Measurements from ENCODE around the gene LHX2. TPM values are rescaled to one million over a fixed set of nuclear protein-coding genes. Genes with fewer than 3 reads are reported as not detected.
"Not testable (repeated sequence)": the region's sequence is repeated elsewhere in the genome, so short reads cannot be mapped to it uniquely, and the experiment has no call there.

Gene LHX2
- not detected for total RNA-seq

- H3K36me3 Mint-ChIP-seq, result no peaks in the 10 kb centered on the region
- H3K27me3 Mint-ChIP-seq, result peaks cover 69% of the 10 kb centered on the region
- H3K27ac Mint-ChIP-seq, result no peak within 1 kb of the TSS
- H3K4me3 Mint-ChIP-seq, result no peak within 1 kb of the TSS
- peak; percentile 70 for DNase-seq
- H3K9me3 Mint-ChIP-seq, result no peaks in the 10 kb centered on the region
- ChIA-PET CTCF (interaction anchor here (1.2 kb wide), 1 partner anchor 29 kb away, joined by 3 read pairs; no protein-coding TSS in a partner anchor), POLR2A (no interaction called here)
- intact Hi-C loops (cut with micrococcal nuclease), result loop anchor here (2.0 kb wide), 1 partner anchor 15 kb away; no protein-coding TSS in a partner anchor
- H3K4me1 Mint-ChIP-seq (ENCODE audit: low read depth), result peaks cover 43% of the 10 kb centered on the region
These were observed at the start of gene LHX2 for GRCh38 chr9:124011460-124012301. LHX2 (plus strand) TSS chr9:124011768; CDS start chr9:124012349, 581 bp downstream.

- ChIA-PET POLR2A (no interaction called here), CTCF (no interaction called here)
- H3K27me3 Mint-ChIP-seq, result peaks cover 35% of the 10 kb centered on the region
- H3K36me3 Mint-ChIP-seq, result no peaks in the 10 kb centered on the region
- H3K4me1 Mint-ChIP-seq (ENCODE audit: low read depth), result no peaks in the 10 kb centered on the region
- no peak overlapping the region for H3K27ac Mint-ChIP-seq
- DNase-seq, result no peak
- intact Hi-C loops (cut with micrococcal nuclease), result no loop called here
- no peaks in the 10 kb centered on the region for H3K9me3 Mint-ChIP-seq
- no peak overlapping the region for H3K4me3 Mint-ChIP-seq
These were observed 46.8 kb upstream of the LHX2 start for GRCh38 chr9:123964761-123965160.

DNA sequence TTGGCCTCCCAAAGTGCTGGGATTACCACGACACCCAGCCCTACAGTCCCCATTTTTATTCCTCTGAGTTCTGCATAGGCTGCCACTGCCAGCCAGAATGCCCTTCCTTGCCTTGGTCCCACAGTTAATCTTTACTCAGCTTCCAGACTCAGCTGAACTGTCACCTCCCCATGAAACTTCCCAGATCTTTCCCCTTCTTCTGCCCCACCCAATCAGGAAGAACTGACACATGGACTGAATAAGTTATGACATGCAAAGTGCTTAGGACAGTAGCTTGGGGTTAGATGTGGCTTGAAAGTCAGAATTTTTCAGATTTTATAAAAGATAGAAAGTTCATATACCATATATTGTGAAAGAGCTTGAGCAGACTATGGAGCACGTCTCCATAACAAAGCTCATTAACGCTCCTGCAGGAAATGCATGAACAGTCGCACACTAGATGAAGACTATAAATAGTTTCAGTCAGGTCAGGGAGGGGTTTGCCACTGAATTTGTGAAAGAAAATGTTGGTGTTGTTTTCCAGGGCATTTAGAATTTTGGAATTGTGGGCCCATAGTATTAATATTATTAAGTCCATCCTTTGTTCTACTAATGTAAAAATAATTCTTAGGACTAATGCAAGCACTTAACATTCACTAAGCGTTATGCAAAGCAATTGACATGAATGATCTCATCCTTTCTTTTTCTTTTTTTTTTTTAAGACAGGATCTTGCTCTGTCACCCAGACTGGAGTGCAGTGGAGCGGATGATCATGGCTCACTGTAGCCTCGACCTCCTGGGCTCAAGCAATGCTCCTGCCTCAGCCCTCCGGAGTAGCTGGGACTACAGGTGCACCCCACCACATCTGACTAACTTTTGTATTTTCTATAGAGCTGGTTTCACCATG lies 45.5 kb upstream of the LHX2 start:
- Mint-ChIP-seq H3K36me3 (no peaks in the 10 kb centered on the region), H3K27me3 (peaks cover 35% of the 10 kb centered on the region), H3K4me3 (no peak overlapping the region), H3K27ac (no peak overlapping the region), H3K4me1 (ENCODE audit: low read depth) (no peaks in the 10 kb centered on the region), H3K9me3 (no peaks in the 10 kb centered on the region)
- no peak for DNase-seq
- ChIA-PET CTCF (interaction anchor here (0.7 kb wide), 1 partner anchor 424 kb away, joined by 3 read pairs; no protein-coding TSS in a partner anchor), POLR2A (no interaction called here)
- intact Hi-C loops (cut with micrococcal nuclease), result no loop called here

DNA sequence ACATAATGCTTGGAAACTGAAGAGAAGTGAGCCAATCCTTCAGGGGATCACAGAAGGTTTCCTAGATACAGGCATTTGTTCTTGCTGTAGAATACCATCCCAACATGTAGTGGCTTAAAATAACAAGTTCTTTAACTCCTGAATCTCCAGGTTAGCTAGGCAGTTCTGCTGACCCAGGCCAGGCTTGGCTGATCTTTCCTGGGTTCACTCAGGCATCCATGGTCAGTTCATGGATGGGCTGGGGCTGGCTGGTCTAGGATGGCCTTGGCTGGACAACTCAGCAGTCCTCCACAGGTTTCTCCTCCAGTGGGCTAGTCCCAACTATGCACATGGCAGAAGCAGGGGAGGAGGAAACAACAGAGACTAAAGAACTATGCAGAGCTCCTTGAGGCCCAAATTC lies 44.2 kb upstream of the LHX2 start:
- ChIA-PET POLR2A (no interaction called here), CTCF (no interaction called here)
- Mint-ChIP-seq H3K9me3 (no peaks in the 10 kb centered on the region), H3K4me3 (no peak overlapping the region), H3K4me1 (ENCODE audit: low read depth) (no peaks in the 10 kb centered on the region), H3K27me3 (peaks cover 33% of the 10 kb centered on the region), H3K27ac (no peak overlapping the region), H3K36me3 (no peaks in the 10 kb centered on the region)
- intact Hi-C loops (cut with micrococcal nuclease), result no loop called here
- no peak for DNase-seq

- H3K4me1 Mint-ChIP-seq (ENCODE audit: low read depth), result no peaks in the 10 kb centered on the region
- H3K4me3 Mint-ChIP-seq, result no peak overlapping the region
- no peaks in the 10 kb centered on the region for H3K36me3 Mint-ChIP-seq
- peaks cover 10% of the 10 kb centered on the region for H3K27me3 Mint-ChIP-seq
- ChIA-PET CTCF (no interaction called here), POLR2A (no interaction called here)
- intact Hi-C loops (cut with micrococcal nuclease), result no loop called here
- no peak overlapping the region for H3K27ac Mint-ChIP-seq
- no peak for DNase-seq
- no peaks in the 10 kb centered on the region for H3K9me3 Mint-ChIP-seq
These were observed 39.0 kb upstream of the LHX2 start for GRCh38 chr9:123972618-123973017.

GRCh38 chr9:123973590-123974223 lies 37.9 kb upstream of the LHX2 start:
- Mint-ChIP-seq H3K9me3 (no peaks in the 10 kb centered on the region), H3K4me1 (ENCODE audit: low read depth) (no peaks in the 10 kb centered on the region), H3K27me3 (peaks cover 7% of the 10 kb centered on the region), H3K36me3 (no peaks in the 10 kb centered on the region), H3K4me3 (no peak overlapping the region), H3K27ac (no peak overlapping the region)
- POLR2A ChIA-PET, result no interaction called here
- intact Hi-C loops (cut with micrococcal nuclease), result loop anchor here (2.0 kb wide), 1 partner anchor 17 kb away; no protein-coding TSS in a partner anchor
- CTCF ChIA-PET, result no interaction called here
- DNase-seq, result no peak

DNA sequence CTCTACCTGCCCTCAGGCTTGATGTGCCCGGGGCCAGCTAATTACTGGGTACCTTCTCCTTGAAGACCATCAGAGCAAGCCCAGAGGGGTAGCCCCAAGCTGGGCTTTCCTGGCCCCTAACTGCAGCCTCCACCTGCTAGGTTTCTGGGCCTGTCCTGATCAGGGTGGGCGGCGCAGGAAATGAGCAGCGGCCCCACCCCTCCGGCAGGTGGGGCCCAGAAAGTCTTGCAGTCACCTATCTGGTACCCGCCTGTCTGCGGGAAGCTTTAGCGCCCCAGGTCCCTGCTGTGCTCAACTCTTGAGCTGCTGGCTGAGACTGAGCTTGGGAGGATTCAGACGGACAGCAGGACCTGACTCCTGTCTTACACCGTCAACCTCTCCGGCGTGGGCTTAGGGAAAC lies 37.1 kb upstream of the LHX2 start:
- Mint-ChIP-seq H3K36me3 (no peaks in the 10 kb centered on the region), H3K4me1 (ENCODE audit: low read depth) (no peaks in the 10 kb centered on the region), H3K27ac (no peak overlapping the region), H3K4me3 (no peak overlapping the region), H3K9me3 (no peaks in the 10 kb centered on the region), H3K27me3 (peaks cover 11% of the 10 kb centered on the region)
- DNase-seq, result no peak
- POLR2A ChIA-PET, result no interaction called here
- CTCF ChIA-PET, result no interaction called here
- intact Hi-C loops (cut with micrococcal nuclease), result loop anchor here (2.0 kb wide), 1 partner anchor 16 kb away; no protein-coding TSS in a partner anchor

DNA sequence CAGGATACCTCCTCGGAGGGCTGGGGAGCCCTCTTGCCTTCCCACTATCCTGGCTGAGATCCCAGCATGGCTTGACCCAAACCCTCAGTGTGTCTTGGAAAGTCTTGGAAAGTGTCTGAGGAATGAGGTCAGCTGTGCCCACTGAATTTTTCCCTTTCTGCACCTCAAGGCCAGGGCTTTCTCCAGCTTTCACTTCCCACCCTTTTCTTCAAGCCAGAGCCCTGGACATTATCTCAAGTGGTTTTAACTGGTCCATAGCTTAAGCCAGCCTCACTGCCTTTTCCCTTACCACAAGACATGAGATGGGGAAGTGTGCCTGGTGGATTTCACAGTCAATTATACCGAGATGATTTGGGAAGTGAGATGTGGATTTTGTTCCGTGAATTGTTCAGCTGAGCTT lies 35.7 kb upstream of the LHX2 start:
- intact Hi-C loops (cut with micrococcal nuclease), result loop anchor here (2.0 kb wide), 1 partner anchor 15 kb away; no protein-coding TSS in a partner anchor

DNA sequence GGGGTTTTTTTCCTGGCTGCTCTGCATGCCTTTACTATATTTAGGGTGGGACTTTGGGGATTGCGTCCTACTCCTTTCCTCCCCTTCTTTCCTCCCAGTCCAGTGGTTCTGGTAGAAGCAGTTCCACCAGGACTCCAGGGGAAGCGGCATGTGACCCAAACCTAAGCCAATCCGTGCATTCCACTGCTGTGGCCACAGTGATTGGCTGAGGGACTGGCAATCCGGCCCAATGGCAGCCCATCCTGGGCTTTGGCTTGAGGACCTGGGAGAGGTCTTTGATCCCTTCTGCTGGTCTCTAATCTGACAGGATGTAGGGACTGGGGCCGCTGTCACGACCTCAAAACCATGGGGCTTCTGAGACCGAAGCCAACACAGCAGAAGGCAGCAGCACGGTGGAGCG lies 35.0 kb upstream of the LHX2 start:
- DNase-seq; H3K9me3 Mint-ChIP-seq; POLR2A ChIA-PET; CTCF ChIA-PET; H3K36me3 Mint-ChIP-seq; H3K4me3 Mint-ChIP-seq; intact Hi-C loops (cut with micrococcal nuclease); H3K4me1 Mint-ChIP-seq (ENCODE audit: low read depth); H3K27ac Mint-ChIP-seq: not testable (repeated sequence)
- peaks cover 21% of the 10 kb centered on the region for H3K27me3 Mint-ChIP-seq

More for the DNA sequence above, 35.7 kb upstream of the LHX2 start:
- DNase-seq, result no peak
- no peak overlapping the region for H3K27ac Mint-ChIP-seq
- peaks cover 19% of the 10 kb centered on the region for H3K27me3 Mint-ChIP-seq
- H3K9me3 Mint-ChIP-seq, result no peaks in the 10 kb centered on the region
- ChIA-PET POLR2A (no interaction called here), CTCF (no interaction called here)
- no peaks in the 10 kb centered on the region for H3K36me3 Mint-ChIP-seq
- H3K4me3 Mint-ChIP-seq, result no peak overlapping the region
- no peaks in the 10 kb centered on the region for H3K4me1 Mint-ChIP-seq (ENCODE audit: low read depth)

- intact Hi-C loops (cut with micrococcal nuclease), result no loop called here
- no peaks in the 10 kb centered on the region for H3K36me3 Mint-ChIP-seq
- no peak for DNase-seq
- ChIA-PET CTCF (no interaction called here), POLR2A (no interaction called here)
- no peak overlapping the region for H3K27ac Mint-ChIP-seq
- H3K9me3 Mint-ChIP-seq, result no peaks in the 10 kb centered on the region
- no peak overlapping the region for H3K4me3 Mint-ChIP-seq
- H3K4me1 Mint-ChIP-seq (ENCODE audit: low read depth), result no peaks in the 10 kb centered on the region
- H3K27me3 Mint-ChIP-seq, result peaks cover 21% of the 10 kb centered on the region
These were observed 32.6 kb upstream of the LHX2 start for GRCh38 chr9:123978981-123979380.

GRCh38 chr9:123982535-123982934 lies 29.0 kb upstream of the LHX2 start:
- peaks cover 31% of the 10 kb centered on the region for H3K27me3 Mint-ChIP-seq
- no peaks in the 10 kb centered on the region for H3K36me3 Mint-ChIP-seq
- no peak for DNase-seq
- no peak overlapping the region for H3K4me3 Mint-ChIP-seq
- H3K9me3 Mint-ChIP-seq, result no peaks in the 10 kb centered on the region
- H3K27ac Mint-ChIP-seq, result no peak overlapping the region
- ChIA-PET POLR2A (no interaction called here), CTCF (interaction anchor here (0.6 kb wide), 1 partner anchor 1760 kb away, joined by 3 read pairs; no protein-coding TSS in a partner anchor)
- no peaks in the 10 kb centered on the region for H3K4me1 Mint-ChIP-seq (ENCODE audit: low read depth)
- intact Hi-C loops (cut with micrococcal nuclease), result no loop called here

DNA sequence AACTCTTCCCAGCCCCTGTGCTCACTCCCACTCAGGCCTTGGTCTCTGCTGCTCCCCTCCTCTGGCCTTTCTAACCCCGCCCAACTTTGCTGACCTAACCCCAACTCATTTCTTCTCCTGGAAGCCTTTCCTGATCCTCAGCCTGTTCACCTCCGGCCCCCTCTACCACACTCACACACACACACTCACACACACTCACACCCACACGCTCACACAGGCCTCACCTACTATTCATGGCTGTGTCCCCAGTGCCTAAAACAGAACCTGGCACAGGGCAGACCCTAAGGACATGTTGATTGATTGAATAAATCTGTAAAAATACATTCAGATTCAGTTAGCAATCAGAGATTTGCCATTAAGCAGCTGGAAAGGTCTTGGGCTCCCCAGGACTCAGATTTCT lies 28.5 kb upstream of the LHX2 start:
- Mint-ChIP-seq H3K4me1 (ENCODE audit: low read depth) (no peaks in the 10 kb centered on the region), H3K36me3 (no peaks in the 10 kb centered on the region), H3K9me3 (no peaks in the 10 kb centered on the region), H3K4me3 (no peak overlapping the region), H3K27ac (no peak overlapping the region), H3K27me3 (peaks cover 32% of the 10 kb centered on the region)
- ChIA-PET CTCF (no interaction called here), POLR2A (no interaction called here)
- no peak for DNase-seq
- intact Hi-C loops (cut with micrococcal nuclease), result no loop called here
